GM19328 (cell line): ENCODE measurements around the gene NXF3.
"Not testable (repeated sequence)": the region's sequence is repeated elsewhere in the genome, so short reads cannot be mapped to it uniquely, and the experiment has no call there.

ENCODE experiments used
- ATAC-seq: cut with Tn5 transposase; IDR thresholded peaks from one replicate; pipeline ENCODE4 v1.9.1; 2021; ENCODE audit warnings: mild to moderate bottlenecking, moderate library complexity; ENCODE audit not compliant: unreplicated experiment

The NXF3 gene

DNA sequence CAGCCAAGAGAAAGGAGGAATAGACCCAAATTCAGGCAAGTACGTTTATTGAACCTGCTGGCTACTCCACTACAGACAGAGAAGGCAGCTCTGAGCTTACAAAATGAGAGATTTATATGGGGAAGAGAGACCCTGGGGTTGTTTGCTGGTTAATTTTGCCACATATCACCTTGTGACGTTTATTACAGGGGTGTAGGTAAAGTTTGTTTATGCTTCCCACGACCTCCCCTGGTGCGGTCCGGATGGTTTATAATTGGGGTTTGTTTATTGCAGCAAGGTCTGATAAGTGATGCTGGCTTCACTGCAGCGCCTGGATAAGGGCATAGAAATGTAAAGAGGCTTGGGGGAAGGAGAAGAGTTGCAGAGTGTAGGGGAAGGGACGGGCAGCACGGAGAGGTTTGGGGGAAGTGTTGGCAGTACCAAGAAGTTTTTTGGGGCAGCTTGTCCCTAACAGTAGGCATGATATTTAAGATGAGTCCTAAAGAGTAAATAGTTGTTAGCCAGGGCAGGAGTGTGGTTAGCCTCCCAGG is 41.6 kb downstream of the NXF3 start:
- no peak for ATAC-seq

DNA sequence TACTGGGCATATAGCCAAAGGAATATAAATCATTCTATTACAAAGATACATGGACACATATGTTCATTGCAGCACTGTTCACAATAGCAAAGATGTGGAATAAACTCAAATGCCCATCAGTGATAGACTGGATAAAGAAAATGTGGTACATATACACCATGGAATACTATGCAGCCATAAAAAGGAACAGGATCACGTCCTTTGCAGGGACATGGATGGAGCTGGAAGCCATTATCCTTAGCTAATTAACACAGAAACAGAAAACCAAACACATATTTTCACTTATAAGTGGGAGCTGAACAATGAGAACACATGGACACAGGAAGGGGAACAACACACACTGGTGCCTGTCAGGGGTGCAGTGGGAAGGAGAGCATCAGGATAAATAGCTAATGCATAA is 59.6 kb downstream of the NXF3 start:
- not testable (repeated sequence) for ATAC-seq
